PC-3 (cell line): ENCODE measurements around the gene LHX8. TPM values are rescaled to one million over a fixed set of nuclear protein-coding genes. Genes with fewer than 3 reads are reported as not detected.

ENCODE experiments used
- ATAC-seq: fragments of 200-7000 bp; cut with Tn5 transposase; 2 replicates; pipeline ENCODE4 v1.9.1; 2020; ENCODE audit warnings: mild to moderate bottlenecking, moderate library complexity
- BruUV-seq: library from RNA; stranded (reverse); fragments of 400-500 nt; replicated peaks from 2 replicates; lab custom pipeline; 2021; lab: Mats Ljungman, UMichigan
- CTCF ChIA-PET: fragments of 300-600 bp; sonication (Branson Sonifier 250); formaldehyde crosslinking; loops from one replicate; lab custom pipeline; 2022; ENCODE audit warnings: antibody characterized with exemption; lab: Charles Lee
- POLR2A ChIA-PET: fragments of 300-600 bp; sonication (Branson Sonifier 250); formaldehyde crosslinking; loops from one replicate; lab custom pipeline; 2022; ENCODE audit warnings: antibody characterized with exemption; ENCODE audit not compliant: unreplicated experiment; lab: Charles Lee
- DNase-seq: peaks from one replicate; pipeline ENCODE4 v3.0.0-alpha.2; 2015
- H2AFZ ChIP-seq: fragments of 300-600 bp; sonication (generic); 2 replicates; pipeline ENCODE4 v1.6.0; 2016; ENCODE audit warnings: antibody characterized with exemption, low read length
- H3F3A ChIP-seq: fragments of 300-600 bp; sonication (generic); one replicate; pipeline ENCODE4 v1.6.0; 2017; ENCODE audit warnings: antibody characterized with exemption, low read length, control low read depth, mild to moderate bottlenecking; ENCODE audit not compliant: unreplicated experiment
- H3K27ac ChIP-seq: fragments of 300-600 bp; sonication (generic); 2 replicates; pipeline ENCODE4 v1.5.1; 2016; ENCODE audit warnings: mild to moderate bottlenecking, low read length
- H3K27me3 ChIP-seq: fragments of 300-600 bp; sonication (generic); 2 replicates; pipeline ENCODE4 v1.6.1; 2016; ENCODE audit warnings: low read length, mixed read lengths
- H3K36me3 ChIP-seq: fragments of 300-600 bp; sonication (generic); 2 replicates; pipeline ENCODE4 v1.6.1; 2016; ENCODE audit warnings: low read depth, mixed run types, low read length, mixed read lengths
- H3K4me1 ChIP-seq: fragments of 300-600 bp; sonication (generic); 2 replicates; pipeline ENCODE4 v1.5.1; 2016; ENCODE audit warnings: low read length; ENCODE audit not compliant: insufficient read depth
- H3K4me2 ChIP-seq: fragments of 300-600 bp; sonication (generic); 2 replicates; pipeline ENCODE4 v1.6.0; 2016; ENCODE audit warnings: low read length
- H3K4me3 ChIP-seq: fragments of 300-600 bp; sonication (generic); 2 replicates; pipeline ENCODE4 v1.5.1; 2016; ENCODE audit warnings: mild to moderate bottlenecking, low read length, mixed read lengths
- H3K79me2 ChIP-seq: fragments of 300-600 bp; sonication (generic); 2 replicates; pipeline ENCODE4 v1.6.1; 2017; ENCODE audit warnings: low read length, mixed read lengths
- H3K9ac ChIP-seq: fragments of 300-600 bp; sonication (generic); 2 replicates; pipeline ENCODE4 v1.6.0; 2016; ENCODE audit warnings: mild to moderate bottlenecking, low read length
- H3K9me2 ChIP-seq: fragments of 300-600 bp; sonication (generic); replicated peaks from 2 replicates; pipeline ENCODE4 v1.6.1; 2016; ENCODE audit warnings: mixed run types, low read length, mixed read lengths
- H3K9me3 ChIP-seq: fragments of 300-600 bp; sonication (generic); 2 replicates; pipeline ENCODE4 v1.6.1; 2016; ENCODE audit warnings: low read length, mixed read lengths
- H4K20me1 ChIP-seq: fragments of 300-600 bp; sonication (generic); 2 replicates; pipeline ENCODE4 v1.6.1; 2016; ENCODE audit warnings: low read length, mixed read lengths
- EZH2 ChIP-seq: fragments of 300-600 bp; sonication (generic); IDR thresholded peaks from one replicate; pipeline ENCODE4 v1.6.1; 2017; ENCODE audit warnings: antibody characterized with exemption, mild to moderate bottlenecking, low read length; ENCODE audit not compliant: unreplicated experiment
- EZH2phosphoT487 ChIP-seq: fragments of 300-600 bp; sonication (generic); IDR thresholded peaks from 2 replicates; pipeline ENCODE4 v1.6.1; 2018; ENCODE audit warnings: mild to moderate bottlenecking, antibody characterized with exemption, low read length, borderline replicate concordance
- intact Hi-C: fragments of 100-400 bp; cut with micrococcal nuclease; formaldehyde crosslinking; loops from 2 replicates; pipeline ENCODE4 v1.9.0; 2023
- total RNA-seq: library from RNA; depleted of rRNA; stranded (reverse); fragments of >200 nt; gene quantifications from 2 replicates; pipeline ENCODE4 v1.2.3, GENCODE V29; 2014
- TF ChIP-seq, protein P1 (sequence below): fragments of 300-600 bp; sonication (generic); conservative IDR thresholded peaks from 2 replicates; pipeline ENCODE4 v1.5.1; 2017; ENCODE audit warnings: antibody characterized with exemption, low read depth, mild to moderate bottlenecking, low read length

The LHX8 gene
- total RNA-seq, 1 experiment from 2014 or later, result not detected

GRCh38 chr1:75188892-75189291, 54.7 kb downstream of the LHX8 start:
- TF ChIP-seq, protein P1, sequence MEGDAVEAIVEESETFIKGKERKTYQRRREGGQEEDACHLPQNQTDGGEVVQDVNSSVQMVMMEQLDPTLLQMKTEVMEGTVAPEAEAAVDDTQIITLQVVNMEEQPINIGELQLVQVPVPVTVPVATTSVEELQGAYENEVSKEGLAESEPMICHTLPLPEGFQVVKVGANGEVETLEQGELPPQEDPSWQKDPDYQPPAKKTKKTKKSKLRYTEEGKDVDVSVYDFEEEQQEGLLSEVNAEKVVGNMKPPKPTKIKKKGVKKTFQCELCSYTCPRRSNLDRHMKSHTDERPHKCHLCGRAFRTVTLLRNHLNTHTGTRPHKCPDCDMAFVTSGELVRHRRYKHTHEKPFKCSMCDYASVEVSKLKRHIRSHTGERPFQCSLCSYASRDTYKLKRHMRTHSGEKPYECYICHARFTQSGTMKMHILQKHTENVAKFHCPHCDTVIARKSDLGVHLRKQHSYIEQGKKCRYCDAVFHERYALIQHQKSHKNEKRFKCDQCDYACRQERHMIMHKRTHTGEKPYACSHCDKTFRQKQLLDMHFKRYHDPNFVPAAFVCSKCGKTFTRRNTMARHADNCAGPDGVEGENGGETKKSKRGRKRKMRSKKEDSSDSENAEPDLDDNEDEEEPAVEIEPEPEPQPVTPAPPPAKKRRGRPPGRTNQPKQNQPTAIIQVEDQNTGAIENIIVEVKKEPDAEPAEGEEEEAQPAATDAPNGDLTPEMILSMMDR, result no peak
- TF ChIP-seq EZH2, result no peak
- TF ChIP-seq EZH2phosphoT487, result no peak
- ATAC-seq (no peak), DNase-seq (no peak)
- Histone ChIP-seq H3K27me3 (peaks cover 11% of the 10 kb centered on the region; the same call in 1 of the 2 replicates), H3K79me2 (no peaks in the 10 kb centered on the region), H3K36me3 (no peaks in the 10 kb centered on the region), H3K4me2 (no peak overlapping the region), H3K9me3 (no peaks in the 10 kb centered on the region), H3K27ac (no peak overlapping the region), H3K9me2 (no peaks in the 10 kb centered on the region), H3K4me1 (no peaks in the 10 kb centered on the region), H3K4me3 (no peak overlapping the region), H3K9ac (no peak overlapping the region), H3F3A (no peaks in the 10 kb centered on the region), H4K20me1 (no peaks in the 10 kb centered on the region), H2AFZ (no peak overlapping the region)
- POLR2A ChIA-PET, result no interaction called here
- intact Hi-C loops, result no loop called here
- CTCF ChIA-PET, result no interaction called here
- BruUV-seq, result no TSS peak

- no TSS peak for BruUV-seq
- Histone ChIP-seq H3K4me3 (no peak overlapping the region), H3K27ac (no peak overlapping the region), H3K9me2 (no peaks in the 10 kb centered on the region), H2AFZ (no peak overlapping the region), H3K9ac (no peak overlapping the region), H3K9me3 (no peaks in the 10 kb centered on the region), H3K4me1 (no peaks in the 10 kb centered on the region), H4K20me1 (no peaks in the 10 kb centered on the region), H3K79me2 (no peaks in the 10 kb centered on the region), H3F3A (no peaks in the 10 kb centered on the region), H3K4me2 (no peak overlapping the region), H3K27me3 (peaks cover 55% of the 10 kb centered on the region), H3K36me3 (no peaks in the 10 kb centered on the region)
- POLR2A ChIA-PET, result no interaction called here
- DNase-seq (no peak), ATAC-seq (no peak)
- intact Hi-C loops, result no loop called here
- CTCF ChIA-PET, result no interaction called here
- TF ChIP-seq EZH2 (no peak), EZH2phosphoT487 (no peak)
- TF ChIP-seq, protein P1, result no peak
These were observed 64.0 kb downstream of the LHX8 start for GRCh38 chr1:75198163-75198562.

DNA sequence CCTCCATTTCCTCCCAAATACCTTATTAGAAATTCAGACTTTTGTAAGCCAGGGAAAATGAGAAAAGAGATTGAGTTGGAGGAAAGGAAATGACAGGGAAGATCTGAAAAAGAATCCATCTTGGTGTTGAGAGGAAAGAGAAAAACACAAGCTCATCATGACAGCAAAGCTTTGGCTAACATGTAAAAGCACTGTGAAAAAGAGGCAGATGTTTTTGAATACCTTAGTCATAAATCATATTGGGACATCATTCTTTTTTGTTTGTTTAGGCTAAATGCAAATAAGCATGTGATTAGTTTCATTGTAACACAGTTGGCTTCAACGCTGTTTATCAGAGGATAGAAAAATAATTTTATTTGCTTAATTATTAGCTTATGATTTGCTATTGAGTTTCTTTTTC, 64.6 kb downstream of the LHX8 start:
- Histone ChIP-seq H3K27ac (no peak overlapping the region), H3K27me3 (peaks cover 49% of the 10 kb centered on the region), H3K9me2 (no peaks in the 10 kb centered on the region), H3F3A (no peaks in the 10 kb centered on the region), H3K4me1 (no peaks in the 10 kb centered on the region), H3K4me2 (no peak overlapping the region), H3K79me2 (no peaks in the 10 kb centered on the region), H3K9me3 (no peaks in the 10 kb centered on the region), H2AFZ (no peak overlapping the region), H3K9ac (no peak overlapping the region), H4K20me1 (no peaks in the 10 kb centered on the region), H3K36me3 (no peaks in the 10 kb centered on the region), H3K4me3 (no peak overlapping the region)
- TF ChIP-seq EZH2phosphoT487 (no peak), EZH2 (no peak)
- TF ChIP-seq, protein P1, result no peak
- DNase-seq (no peak), ATAC-seq (no peak)
- intact Hi-C loops, result no loop called here
- BruUV-seq, result no TSS peak
- ChIA-PET POLR2A (no interaction called here), CTCF (no interaction called here)
